Astrocyte (in vitro differentiated cells and primary cell): ENCODE data around the gene PRSS22.

ENCODE experiments used
- CTCF ChIP-seq: IDR thresholded peaks from 2 replicates; pipeline ENCODE4 v1.5.1; 2011; ENCODE audit warnings: low read depth, mild to moderate bottlenecking, inconsistent platforms, low read length, moderate library complexity; ENCODE audit not compliant: insufficient read depth
- EZH2 ChIP-seq: IDR thresholded peaks from 2 replicates; pipeline ENCODE4 v1.6.1; 2012; ENCODE audit warnings: mild to moderate bottlenecking, low read length, inconsistent platforms; ENCODE audit not compliant: insufficient read depth

GRCh38 chr16:2894231-2894630, 36.3 kb upstream of the PRSS22 start:
- TF ChIP-seq CTCF (no peak), EZH2 (no peak)
